GM20000 (cell line): ENCODE measurements around the gene MEIG1.
A peak's percentile ranks its signal among the peaks of the same experiment; 100 is the strongest.

Experiments used
- DNase-seq: peaks from one replicate; pipeline ENCODE4 v3.0.0; 2012; ENCODE audit warnings: low spot score
- CTCF ChIP-seq: IDR thresholded peaks from 2 replicates; pipeline ENCODE4 v1.5.1; 2012; ENCODE audit warnings: mild to moderate bottlenecking, control low read depth; ENCODE audit errors: extremely low read depth, missing control alignments

MEIG1 gene

GRCh38 chr10:14959221-14960057 is at the start of gene MEIG1:
Gene MEIG1, plus strand, starts transcription at chr10:14959388. Its CDS starts 7,081 bp downstream, at chr10:14966469.
- TF ChIP-seq CTCF, result no peak
- peak; percentile 92 for DNase-seq

- no peak for TF ChIP-seq CTCF
- DNase-seq, result no peak
These were observed 48.2 kb upstream of the MEIG1 start for GRCh38 chr10:14910953-14911352.

GRCh38 chr10:14911801-14912200 is 47.4 kb upstream of the MEIG1 start:
- DNase-seq, result no peak
- no peak for TF ChIP-seq CTCF

GRCh38 chr10:14916600-14916999 is 42.6 kb upstream of the MEIG1 start:
- no peak for DNase-seq
- TF ChIP-seq CTCF, result no peak

- TF ChIP-seq CTCF, result no peak
- no peak for DNase-seq
These were observed 41.4 kb upstream of the MEIG1 start for GRCh38 chr10:14917827-14918226.

GRCh38 chr10:14918964-14919363 is 40.2 kb upstream of the MEIG1 start:
- no peak for TF ChIP-seq CTCF
- no peak for DNase-seq

- no peak for DNase-seq
- TF ChIP-seq CTCF, result no peak
These were observed 35.2 kb upstream of the MEIG1 start for GRCh38 chr10:14924013-14924412.
